Renal cortex interstitium (tissue), 11 donors: ENCODE data around the gene RHBDF2. TPM values are rescaled to one million over a fixed set of nuclear protein-coding genes. Genes with fewer than 3 reads are reported as not detected.

ENCODE experiments used
- DNase-seq, 11 donors: peaks; one replicate each; pipeline ENCODE4 v3.0.0-alpha.2; 2013; ENCODE audit warnings: low read depth in 9 of 11, low spot score in 4 of 11; ENCODE audit errors: extremely low read depth in 1 of 11
- polyA plus RNA-seq, 3 donors: library from polyadenylated mRNA; unstranded; fragments of 120-200 nt; gene quantifications; one replicate each; pipeline ENCODE4 v1.2.1, GENCODE V29; 2013; ENCODE audit not compliant: insufficient read length in 3 of 3

The RHBDF2 gene
- polyA plus RNA-seq, 3 donors: 5.0 to 11.0 (median 8.5) TPM

DNA sequence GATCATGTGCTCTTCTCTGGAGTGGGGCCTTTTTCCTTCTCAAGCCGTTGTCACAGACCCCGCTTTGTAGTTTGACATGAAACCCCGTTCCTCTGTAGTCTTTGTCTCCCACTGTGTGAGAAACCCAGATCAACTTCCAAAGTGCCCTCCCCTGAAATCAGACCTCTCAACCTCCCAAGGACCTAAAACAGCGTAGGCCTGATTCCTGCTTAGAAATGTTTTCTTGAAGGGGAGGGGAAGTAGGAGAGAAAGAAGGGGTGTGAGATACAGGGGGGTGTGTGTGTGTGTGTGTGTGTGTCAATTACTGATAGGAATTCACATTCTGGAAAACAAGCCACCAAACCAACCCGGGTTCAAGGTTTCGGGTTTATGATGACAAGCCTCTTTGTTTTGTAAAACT is 49.7 kb downstream of the RHBDF2 start:
- DNase-seq: no peak

DNA sequence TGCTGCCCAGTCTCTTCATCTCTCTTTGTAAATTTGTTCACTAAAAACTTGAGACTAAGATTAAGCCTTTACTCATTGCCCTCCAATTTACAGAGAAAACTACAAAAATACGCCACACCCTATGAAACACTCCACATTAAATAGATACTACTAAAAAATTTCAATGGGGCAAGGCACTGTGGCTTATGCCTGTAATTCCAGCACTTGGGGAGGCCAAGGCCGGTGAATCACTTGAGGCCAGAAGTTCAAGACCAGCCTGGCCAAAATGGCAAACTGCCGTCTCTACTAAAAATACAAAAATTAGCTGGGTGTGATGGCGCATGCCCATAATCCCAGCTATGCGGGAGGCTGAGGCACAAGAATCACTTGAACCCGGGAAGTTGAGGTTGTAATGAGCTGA is 52.1 kb downstream of the RHBDF2 start:
- no peak for DNase-seq

DNA sequence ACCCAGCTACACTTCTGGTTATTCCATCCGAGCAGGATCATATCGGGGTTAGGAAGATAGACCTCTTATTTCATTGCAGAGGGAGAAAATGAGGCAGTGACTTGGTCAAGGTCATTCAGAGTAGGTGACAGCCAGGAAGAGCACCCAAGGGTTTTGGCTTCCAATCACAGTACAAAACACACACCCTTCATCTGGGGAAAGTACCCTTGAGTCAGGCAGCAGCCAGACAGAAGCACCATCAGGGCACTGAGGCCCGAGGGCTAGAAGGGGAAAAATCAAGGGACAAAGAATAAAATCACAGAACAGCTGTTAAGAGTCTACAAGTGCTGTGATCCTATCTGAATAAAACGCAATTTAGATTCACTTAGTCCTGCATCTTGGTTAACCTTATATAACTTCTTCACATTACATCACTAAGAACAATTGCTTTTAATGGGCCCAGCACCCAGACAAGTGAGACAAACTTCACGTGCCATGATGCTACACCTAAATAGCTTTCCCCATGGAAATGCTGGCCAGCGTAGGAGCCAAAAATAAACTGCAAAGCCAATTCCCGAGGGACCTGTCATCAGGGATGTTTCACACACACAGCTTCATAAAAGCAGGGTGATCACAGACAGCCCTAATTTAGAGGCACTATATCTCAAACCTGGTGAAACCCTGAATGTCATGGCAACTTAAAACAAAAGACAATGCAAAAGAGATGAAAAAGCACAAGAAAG is 53.1 kb downstream of the RHBDF2 start:
- no peak for DNase-seq

DNA sequence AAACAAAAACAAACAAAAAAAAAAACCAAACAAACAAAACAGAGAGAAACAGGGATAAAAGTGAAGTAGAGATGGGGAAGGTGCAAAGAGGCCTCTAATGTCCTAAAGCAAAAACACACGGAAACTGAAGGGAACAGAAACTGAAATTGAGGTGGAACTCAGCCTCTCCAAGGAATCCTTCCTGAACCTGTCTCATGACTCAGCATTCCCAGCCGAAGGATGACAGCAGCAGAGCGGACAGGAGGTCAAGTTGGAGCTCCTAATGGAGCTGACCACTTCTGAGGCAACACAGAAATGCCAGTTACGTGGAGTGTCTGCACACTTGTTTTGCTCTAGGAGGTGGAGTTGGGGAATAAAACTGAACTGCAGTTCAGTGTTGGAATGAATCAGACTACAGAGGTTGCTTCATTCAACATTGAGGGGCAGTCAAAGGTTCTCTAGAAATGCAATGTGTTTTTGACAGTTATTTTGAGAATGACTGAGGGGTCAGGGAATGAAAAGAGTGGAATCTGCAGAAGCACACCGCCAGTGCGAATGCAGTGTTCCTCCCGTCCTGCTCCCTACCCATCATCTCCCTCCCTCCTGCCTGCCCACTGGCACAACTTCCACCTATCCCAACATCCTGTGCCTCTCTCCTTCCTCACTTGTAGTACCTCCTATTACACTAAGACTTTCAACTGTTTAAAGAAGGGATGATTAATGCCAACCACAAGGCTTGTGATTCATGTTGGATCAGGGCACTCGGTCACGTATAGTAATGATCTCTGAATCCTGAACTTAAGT is 54.6 kb downstream of the RHBDF2 start:
- no peak for DNase-seq

DNA sequence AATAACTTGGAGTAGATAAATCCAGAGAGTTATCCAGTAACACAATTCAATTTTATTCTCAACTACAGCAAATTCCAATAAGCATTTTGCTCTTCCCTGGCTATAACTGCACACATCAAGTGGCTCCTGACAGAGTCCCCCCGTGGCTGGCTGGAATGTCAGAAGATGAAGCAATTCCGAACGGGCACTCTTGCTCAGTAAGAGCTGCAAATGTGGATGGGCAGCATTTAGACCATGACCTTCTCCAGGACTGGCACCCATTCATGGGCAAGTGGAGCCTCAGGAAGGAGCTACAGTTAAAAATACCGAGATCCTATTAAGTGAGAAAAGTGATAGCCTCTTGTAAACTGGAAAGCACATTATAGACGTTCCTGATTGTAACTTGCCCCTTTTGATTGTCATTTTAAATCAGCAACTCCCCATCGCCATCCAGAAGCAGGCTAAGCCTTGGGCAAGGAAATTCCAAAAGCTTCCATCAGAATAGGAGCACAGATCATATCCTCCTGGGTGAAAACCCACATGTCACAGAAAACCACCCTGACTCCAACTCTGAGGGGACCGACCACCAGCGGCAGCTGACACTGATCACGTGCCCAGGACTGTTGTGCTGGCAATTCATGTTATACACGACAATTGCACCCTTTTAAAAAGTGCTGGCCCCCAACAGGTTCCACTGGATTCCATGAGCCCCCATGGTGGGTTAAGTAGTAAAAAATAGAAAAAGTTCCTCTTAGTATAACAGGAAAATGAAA is 55.4 kb downstream of the RHBDF2 start:
- no peak for DNase-seq

DNA sequence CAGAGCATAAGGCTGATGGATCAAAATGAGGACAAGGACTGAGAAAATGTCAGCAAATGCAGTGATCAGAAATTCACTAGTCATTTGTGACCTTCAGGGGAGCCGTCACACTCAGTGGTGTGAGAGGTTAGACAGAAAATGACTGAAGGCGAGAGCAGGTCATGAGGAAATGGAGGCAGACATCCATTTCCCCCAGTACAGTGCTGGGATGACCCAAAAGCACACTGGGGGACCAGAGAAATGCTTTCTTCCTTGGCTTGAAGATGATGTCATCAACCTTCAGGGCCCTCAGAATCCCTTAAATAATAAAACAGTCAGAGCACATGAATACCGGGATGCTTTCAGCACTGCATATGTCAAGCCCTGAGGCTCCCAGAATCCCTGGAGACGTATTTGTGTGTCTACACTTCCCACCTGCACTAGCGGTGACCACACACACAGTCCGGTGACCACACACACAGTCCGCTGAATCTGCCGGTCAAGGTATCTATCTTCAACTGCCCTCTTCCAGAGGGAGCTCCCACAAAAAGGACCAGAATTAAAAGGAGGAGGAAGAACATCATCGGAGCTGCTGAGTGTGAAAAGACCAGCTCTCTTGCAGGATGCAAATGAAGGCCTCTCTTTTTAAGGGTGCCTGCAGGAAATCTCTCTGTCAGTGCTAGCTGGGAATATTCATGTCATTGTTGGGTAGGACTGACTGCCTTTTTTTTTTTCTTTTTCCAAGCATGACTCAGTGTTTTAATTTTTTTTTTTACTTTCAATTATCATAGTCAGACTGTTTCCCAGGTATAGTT is 56.5 kb downstream of the RHBDF2 start:
- DNase-seq: no peak

DNA sequence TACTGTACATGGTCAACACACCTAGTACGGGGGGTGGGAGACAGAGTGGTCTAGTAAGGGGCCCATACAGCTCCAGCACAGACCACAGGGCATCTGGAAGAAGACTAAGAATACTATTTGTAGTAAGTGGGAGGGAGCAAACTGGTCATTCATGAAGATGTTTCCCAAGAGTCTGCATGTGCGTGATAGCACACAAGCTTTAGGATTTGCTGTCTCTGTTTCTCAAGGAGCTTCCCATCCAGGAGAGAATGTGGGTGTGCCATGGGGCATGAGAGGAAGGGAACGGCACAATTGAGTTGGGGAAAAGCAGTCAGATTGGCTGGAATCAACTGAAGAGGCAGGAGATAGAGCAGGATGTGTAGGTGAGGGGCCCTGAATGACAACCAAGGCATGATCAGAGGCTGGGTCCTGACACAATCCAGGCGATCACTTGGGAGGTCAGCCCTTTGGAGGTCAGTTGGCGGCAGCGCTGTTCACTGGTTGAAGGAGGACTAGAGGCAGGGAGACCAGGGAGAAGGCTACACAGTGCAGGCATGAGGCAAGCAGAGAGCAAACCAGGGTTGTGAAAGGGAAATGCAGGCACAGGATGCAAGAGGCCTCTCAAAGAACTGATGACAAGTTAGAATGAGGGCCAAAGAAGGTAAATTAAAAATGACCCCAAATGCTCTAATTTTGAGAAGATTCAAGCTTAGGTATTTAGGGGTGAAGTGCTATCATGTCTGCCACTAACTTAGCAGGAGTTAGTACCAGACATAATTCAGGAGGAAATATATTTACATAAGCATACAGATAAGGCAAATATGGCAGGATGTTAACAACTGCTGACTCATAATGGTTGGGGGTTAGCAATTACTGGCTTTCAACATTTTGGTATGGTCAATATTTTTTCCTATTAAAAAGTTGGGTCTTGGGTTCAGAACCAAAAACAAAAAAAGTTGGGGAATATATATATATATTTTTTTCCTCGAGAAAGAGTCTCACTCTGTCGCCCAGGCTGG is 58.6 kb downstream of the RHBDF2 start:
- no peak for DNase-seq

DNA sequence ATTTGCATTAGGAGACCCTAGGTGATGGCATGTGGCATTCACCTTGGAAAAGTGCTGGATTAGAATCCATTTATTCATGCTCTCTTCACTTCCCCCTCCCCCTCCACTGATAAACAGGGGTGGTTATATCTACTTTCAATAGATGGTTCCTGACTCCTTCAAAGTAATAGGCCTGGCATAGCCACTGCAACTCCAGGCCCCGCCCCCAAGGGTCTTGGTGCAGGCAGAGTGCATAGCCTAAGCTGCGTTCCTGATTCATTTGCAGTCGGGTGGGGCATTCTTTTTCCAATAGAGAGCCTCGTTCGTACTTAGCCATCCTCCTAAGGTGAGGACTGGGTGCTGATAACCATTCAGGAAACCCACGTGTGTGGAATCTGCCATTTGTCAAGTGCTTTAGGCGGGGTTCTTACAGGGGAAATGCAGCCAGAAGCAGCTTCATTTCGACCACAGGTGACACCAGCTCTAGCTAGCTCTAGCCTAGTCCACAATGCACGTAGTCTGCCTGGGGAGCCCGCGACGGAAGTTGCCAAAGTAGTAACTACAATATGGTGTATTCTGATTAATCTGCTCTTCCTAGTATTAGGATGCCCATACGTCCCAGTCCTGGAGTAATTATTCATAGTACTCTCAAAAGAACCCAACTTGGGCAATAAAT is 59.4 kb downstream of the RHBDF2 start:
- DNase-seq: no peak

DNA sequence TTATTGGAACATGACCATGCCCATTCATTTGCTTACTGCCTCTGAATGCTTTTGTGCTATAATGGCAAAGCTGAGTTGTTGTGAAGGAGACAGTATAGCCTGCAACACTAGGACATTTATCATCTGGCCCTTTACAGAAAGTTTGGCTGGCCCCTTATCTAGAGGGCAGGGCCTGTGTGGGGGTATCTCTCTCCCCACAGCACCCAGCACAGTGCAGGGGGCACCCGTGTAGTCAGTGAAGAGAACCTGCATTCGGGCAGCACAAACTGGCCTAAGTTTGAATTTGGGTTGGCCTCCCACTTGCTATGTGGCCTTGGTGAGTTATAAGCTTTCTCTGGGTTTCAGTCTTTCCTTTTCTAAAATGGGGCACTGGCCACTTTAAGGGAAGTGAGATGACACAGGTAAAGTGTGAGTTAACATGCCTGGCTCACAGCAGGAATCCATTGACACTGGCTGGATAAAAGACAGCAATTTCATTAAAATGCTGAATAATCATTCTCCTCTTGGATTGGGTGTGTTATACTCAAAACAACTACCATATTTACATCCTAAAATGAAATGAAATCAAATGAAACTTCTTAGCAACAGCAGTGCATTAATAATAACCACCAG is 60.4 kb downstream of the RHBDF2 start:
- no peak for DNase-seq

DNA sequence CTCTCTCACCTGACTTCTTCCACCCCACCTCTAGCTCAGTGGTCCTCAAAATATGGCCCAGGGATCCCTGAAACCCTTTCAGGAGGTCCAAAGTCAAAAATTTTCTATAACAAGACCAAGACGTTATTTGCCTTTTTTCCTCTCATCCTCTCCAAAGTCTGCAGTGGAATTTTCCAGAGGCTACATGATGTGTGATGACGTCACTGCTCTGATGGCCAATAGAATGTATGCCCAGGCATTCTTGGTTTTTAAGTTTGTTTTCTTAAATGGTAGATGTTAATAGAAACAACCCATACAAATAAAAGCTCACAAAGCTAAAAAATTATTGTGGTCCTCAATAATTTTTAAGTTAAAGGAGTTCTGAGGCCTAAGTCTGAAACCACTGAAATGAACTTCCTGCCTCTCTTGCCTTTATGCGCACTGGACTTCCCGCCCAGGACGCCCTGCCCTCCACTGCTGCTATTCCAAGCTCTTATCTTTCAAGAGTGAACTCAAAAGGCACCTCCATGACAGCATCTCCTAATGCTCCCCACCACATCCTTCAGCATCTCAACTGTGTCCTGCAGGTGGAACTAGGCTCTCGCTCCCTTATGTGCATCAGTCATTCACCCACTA is 61.8 kb downstream of the RHBDF2 start:
- DNase-seq: no peak

DNA sequence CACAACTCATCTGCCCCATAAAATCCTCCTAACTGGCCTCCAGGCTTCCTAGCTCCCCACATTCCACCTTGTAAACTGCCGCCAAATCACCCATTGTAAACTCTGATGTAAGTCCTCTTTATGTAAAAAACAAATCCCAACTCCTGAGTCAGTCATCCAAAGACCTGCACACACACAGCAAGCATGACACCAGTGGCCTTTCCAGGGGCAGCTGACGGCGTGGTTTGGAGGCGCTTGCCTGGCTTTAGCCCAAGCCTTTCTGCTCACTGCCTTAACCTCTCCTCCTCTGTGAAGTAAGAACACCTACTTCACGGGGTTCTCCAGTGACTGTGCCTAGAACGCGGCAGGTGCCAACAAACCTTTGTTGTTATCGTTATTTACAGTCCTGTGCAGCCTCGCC is 62.3 kb downstream of the RHBDF2 start:
- no peak for DNase-seq

DNA sequence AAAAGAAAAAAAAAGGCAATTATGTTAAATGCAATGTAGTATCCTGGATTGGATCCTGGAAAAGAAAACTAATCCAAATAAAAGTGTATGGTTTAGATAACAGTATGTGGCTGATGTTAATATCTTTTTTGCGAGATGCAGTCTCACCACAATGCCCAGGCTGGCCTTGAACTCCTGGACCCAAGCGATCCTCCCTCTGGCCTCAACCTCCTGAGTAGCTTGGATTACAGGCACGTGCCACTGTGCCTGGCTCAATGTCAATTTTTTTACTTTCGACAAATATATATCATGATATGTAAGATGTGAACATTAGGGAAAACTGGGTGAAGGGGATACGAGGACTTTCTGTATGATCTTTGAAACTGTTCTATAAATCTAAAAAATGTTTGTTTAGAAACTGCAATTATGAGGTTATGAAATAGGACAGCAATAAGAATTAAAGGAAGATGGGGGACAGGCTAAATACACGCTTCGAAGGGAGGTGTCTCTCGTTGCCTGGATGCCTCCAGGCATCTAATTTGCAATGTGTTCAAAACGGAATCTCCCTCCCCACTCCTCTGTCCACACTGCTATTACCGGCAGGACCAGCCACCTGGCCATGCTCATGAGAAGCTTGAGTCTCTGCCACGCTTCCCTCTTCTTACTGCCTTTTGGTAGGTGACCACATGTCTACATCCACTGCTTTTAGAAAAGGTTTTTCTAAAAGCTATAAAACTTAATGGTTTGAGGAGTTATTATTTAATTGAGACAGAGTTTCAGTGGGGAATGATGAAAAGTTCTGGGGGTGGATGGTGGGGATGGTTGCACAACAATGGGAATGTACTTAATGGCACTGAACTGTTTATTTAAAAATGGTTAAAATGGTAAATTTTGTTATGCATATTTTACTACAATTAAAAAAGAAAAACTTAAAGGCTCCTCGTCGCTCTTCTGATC is 63.5 kb downstream of the RHBDF2 start:
- no peak for DNase-seq

DNA sequence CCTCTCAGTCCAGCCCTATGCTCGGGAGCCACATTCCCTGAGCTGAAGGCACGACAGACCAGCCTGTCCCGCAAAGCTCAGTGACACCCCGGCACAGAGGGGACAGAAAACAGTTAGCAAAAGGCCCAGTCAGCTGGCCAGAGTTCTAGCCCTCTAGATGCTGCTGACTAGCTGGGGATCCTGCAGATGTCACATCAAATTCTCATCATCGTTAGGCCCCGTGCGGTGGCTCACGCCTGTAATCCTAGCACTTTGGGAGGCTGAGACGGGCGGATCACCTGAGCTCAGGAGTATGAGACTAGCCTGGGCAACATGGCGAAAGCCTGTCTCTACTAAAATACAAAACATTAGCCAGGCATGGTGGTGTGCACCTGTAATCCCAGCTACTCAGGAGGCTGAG is 65.5 kb downstream of the RHBDF2 start:
- DNase-seq: no peak

DNA sequence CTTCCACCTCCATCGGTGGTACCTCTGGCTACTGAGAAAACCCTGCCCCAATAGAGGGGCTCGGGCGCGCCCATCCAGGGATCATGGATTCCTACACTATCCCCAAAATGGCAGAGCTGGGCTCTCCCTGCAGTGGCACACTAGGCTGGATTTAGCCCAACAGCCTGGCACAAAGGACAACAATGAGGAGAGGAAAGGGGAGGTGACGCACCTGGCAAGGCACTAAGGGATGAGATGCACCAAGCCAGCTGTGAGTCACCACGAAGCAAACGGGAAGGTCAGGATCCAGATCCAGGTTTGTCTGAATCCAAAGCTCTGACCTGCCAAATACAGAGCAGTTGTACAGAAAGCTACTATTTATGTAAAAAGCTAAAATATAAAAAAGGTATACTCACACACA is 66.4 kb downstream of the RHBDF2 start:
- DNase-seq: no peak

DNA sequence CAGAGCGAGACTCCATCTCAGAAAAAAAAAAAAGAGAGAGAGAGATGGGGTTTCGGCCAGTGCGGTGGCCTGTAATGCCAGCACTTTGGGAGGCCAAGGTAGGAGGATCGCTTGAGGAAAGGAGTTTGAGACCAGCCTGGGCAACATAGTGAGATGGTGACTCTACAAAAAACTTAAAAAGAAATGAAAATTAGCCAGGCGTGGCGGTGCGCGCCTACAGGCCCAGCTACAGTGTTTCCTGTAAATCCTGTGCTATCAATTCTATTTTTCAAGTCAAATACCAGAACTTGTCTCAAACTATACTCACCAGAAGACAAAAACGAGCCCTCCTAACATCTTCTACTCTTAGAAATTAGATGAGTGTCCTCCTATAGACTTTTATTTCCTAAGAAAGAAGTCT is 67.5 kb downstream of the RHBDF2 start:
- no peak for DNase-seq
